Activated T-cell treated with anti-CD3 and anti-CD28 coated beads, Interleukin-2, amount 50 U/mL, for 48 hours (primary cell): ENCODE results near the gene MCCC2.
"Not testable (repeated sequence)": the region's sequence is repeated elsewhere in the genome, so short reads cannot be mapped to it uniquely, and the experiment has no call there.

Experiments used
- DNase-seq, 2 experiments: peaks; one replicate each; pipeline ENCODE4 v3.0.0-alpha.2; 2020

The MCCC2 gene

DNA sequence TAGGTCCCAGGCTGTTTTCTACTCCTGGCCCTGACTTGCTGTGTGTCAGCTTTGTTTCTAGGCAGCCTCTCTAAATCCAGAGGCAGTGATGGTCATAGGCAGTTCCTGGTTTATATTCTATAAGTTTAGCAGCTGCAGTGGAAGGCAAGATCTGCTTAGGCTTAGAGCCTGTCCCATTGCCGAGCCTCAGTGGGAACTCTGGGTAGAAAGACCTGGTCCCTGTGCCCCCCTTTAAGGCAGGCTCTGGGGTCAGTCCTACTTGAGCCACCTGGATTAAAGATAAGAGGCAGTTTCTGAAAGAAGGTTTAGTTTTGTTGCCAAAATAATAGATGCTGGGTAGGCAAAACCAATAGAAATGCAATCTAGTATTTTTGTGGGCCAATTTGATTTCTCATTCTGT, 13.6 kb downstream of the MCCC2 start:
- DNase-seq: peak in 1 of 2 experiments; percentile 21

- peak; percentile 71 to 75 for DNase-seq
Measured at GRCh38 chr5:71601222-71602026, 14.3 kb downstream of the MCCC2 start.

DNA sequence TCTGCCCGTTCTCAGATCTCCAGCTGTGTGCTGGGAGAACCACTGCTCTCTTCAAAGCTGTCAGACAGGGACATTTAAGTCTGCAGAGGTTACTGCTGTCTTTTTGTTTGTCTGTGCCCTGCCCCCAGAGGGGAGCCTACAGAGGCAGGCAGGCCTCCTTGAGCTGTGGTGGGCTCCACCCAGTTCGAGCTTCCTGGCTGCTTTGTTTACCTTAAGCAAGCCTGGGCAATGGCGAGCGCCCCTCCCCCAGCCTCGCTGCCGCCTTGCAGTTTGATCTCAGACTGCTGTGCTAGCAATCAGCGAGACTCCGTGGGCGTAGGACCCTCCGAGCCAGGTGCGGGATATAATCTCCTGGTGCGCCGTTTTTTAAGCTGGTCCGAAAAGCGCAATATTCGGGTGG, 22.8 kb downstream of the MCCC2 start:
- not testable (repeated sequence) for DNase-seq

- DNase-seq: no peak
Measured at GRCh38 chr5:71615809-71616208, 28.7 kb downstream of the MCCC2 start.

- no peak for DNase-seq
Measured at GRCh38 chr5:71620630-71621029, 33.5 kb downstream of the MCCC2 start.

DNA sequence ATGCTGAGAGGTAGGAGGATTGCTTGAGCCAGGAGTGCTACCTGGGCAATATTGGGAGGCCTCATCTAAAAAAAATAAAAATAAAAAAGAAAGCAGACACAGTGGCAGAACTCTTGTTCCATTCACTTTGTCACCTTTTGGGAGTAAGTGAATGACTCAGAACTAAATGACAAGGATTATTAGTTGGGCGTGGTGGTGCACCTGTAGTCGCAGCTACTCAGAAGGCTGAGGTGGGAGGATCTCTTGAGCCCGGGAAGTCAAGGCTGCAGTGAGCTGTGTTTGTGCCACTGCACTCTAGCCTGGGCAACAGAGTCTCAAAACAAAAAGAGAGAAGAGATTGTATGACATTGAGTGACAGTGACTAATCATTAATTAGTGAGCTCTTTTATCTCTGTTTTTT, 34.1 kb downstream of the MCCC2 start:
- no peak for DNase-seq

DNA sequence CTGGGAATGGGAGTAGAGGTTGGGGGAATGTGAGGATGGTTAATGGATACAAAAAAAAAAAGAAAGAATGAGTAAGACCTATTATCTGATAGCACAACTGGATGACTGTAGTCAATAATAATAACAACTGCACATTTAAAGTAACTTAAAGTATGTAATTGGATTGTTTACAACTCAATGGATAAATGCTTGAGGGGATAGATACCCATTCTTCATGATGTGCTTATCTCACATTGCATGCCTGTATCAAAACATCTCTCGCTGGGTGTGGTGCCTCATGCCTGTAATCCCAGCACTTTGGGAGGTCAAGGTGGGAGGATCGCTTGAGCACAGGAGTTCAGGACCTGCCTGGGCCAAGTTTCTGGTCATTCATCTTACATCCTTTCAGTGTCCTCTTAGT, 34.6 kb downstream of the MCCC2 start:
- no peak for DNase-seq

- no peak for DNase-seq
Measured at GRCh38 chr5:71623221-71623794, 36.2 kb downstream of the MCCC2 start.

DNA sequence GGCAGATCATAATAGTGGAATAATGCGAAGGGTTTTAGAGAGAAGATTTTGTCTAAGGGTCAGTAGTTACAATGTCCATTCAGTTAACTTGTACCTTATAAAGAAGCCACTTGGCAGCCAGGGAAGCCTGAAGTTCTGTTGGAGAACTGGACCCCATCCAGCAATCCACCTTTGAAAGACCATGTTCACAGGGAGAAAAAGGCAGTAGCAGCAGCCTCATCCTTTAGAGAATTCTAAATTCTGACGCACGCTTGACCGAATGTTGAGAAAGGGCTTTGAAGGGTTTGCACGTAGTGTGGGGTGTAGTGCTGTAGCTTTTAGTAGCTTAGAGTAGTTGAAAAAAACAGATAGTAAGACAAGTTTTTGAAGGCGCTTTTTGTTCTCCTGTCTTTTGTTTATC, 42.8 kb downstream of the MCCC2 start:
- DNase-seq: no peak

DNA sequence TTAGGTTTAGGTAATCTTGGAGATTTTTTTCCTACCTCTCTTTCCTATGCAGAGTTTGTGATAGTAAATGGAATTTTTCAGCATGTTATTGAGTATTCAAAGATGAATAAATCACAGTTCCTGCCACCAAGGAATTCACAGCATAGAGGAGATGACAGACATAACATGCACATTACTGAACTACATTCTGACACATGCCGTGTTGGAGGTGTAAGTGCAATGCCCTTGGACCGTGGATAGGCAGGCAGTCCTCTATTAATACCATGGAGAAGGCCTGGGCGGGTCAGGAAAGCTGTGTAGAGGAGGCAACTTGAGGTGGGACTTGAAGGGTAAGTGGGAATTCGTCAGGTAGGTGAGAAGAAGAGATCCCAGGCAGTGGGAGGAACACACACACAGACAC, 43.9 kb downstream of the MCCC2 start:
- DNase-seq: no peak

- DNase-seq: no peak
Measured at GRCh38 chr5:71632168-71632567, 45.0 kb downstream of the MCCC2 start.

- DNase-seq: no peak
Measured at GRCh38 chr5:71633255-71634155, 46.4 kb downstream of the MCCC2 start.

DNA sequence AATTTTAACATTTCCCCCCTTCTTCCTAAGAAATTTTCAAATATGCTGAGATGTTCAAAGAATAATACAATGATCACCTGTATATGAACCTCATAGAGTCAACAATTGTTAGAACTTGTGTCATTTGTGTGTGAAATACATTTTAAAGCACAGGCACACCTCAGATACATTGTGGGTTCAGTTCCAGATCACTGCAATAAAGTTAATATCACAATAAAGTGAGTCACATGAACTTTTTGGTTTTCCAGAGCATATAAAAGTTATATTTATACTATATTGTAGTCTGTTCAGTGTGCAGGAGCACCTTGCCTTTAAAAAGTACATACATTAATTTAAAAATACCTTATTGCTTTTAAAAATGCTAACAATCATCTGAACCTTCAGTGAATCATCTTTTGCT, 50.0 kb downstream of the MCCC2 start:
- DNase-seq: no peak

DNA sequence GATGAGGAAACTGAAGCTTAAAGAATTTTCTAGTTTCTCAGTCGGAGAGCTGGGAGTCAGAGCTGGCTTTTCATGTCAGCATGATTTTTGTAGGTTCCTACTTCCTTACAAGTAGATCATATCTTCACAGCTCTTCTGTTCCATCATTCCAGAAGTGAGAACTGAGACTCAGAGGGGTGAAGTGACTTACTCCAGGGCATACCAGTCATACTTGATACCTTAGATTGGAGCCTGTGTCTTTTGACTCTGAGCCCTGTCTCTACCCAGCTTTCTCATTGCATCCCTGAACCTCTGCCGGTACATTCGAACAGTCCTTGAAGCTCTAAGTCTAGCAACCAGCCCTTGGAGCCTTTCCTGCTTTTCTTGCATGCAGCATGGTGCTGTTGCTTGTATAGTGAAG, 53.3 kb downstream of the MCCC2 start:
- no peak for DNase-seq

DNA sequence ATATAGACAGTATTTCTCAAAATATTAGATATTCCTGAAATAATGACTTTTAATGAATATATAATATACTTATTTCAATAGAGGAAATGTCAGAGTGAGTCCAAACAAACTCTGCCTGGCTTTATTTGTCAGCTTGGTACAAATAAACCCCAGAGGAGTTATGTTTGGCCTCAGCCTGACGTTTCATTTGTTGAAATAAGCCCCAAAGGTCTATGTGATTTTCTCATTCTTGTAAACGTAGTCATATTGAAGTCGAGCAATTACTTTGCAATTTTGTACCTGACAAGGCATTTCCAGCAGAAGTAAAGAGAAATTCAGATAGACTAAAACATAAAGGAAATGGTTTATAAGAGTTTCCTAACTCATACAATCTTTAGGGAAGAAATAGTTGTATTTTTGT, 57.9 kb downstream of the MCCC2 start:
- no peak for DNase-seq

GRCh38 chr5:71650940-71651339, 63.8 kb downstream of the MCCC2 start:
- not testable (repeated sequence) for DNase-seq

- peak; percentile 52 to 60 for DNase-seq
Measured at GRCh38 chr5:71651579-71651978, 64.4 kb downstream of the MCCC2 start.

GRCh38 chr5:71652349-71652748, 65.2 kb downstream of the MCCC2 start:
- DNase-seq: no peak

DNA sequence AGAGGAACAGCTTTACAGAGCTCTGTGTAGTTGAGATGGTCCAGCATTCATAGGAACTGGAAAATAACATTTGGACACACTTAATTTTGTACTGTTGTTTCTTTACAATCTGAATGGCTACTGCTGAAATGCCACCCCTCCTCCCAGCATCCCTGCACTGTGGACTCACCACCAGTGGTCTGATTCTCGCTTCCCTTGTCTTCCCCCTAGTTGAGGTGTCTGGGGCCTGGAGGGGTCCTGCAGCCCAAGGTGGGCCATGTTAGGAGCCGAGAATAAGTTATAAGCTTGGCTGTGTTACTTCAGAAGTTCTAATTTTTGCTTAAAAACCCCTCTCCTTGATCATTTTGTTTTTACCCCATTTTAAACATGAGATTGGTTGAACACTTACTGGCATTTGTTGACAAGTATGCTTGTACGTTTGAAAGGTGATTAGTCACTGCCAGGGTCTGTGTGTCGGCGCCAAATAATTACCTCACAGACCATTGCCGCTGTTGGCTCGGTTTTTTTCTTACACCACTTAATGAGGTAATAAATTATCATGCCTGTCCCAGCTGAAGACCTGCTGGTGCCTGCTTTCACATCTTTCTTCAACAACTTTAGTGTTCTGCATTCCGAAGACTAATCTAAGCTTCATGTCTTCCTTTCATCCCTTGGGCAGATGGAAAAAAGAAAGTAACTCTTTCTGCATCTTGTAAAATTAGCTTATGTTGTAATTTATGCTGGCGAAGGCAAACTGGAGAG, 65.8 kb downstream of the MCCC2 start:
- DNase-seq: no peak

- DNase-seq: no peak
Measured at GRCh38 chr5:71658916-71659662, 71.9 kb downstream of the MCCC2 start.

GRCh38 chr5:71662381-71662780, 75.2 kb downstream of the MCCC2 start:
- DNase-seq: no peak
